Neural cell (in vitro differentiated cells): Measurements from ENCODE around the gene PLIN3. TPM values are rescaled to one million over a fixed set of nuclear protein-coding genes. Genes with fewer than 3 reads are reported as not detected.
A peak's percentile ranks its signal among the peaks of the same experiment; 100 is the strongest.

ENCODE experiments used
- H2AFZ ChIP-seq: fragments of 200-600, 300-800 bp; sonication (generic), shearing (Covaris generic); 2 replicates; pipeline ENCODE4 v1.6.0; 2014; ENCODE audit warnings: low read depth, mild to moderate bottlenecking, antibody characterized with exemption, low read length, moderate library complexity
- H3F3A ChIP-seq: fragments of 200-600 bp; shearing (Covaris generic); 2 replicates; pipeline ENCODE4 v1.6.1; 2016; ENCODE audit warnings: mild to moderate bottlenecking, moderate library complexity, mixed read lengths, antibody characterized with exemption, low read length; ENCODE audit not compliant: insufficient read depth, poor library complexity, severe bottlenecking
- H3K27ac ChIP-seq: fragments of 200-600, 300-800 bp; sonication (generic), shearing (Covaris generic); 2 replicates; pipeline ENCODE4 v1.5.1; 2014; ENCODE audit warnings: mild to moderate bottlenecking, low read length, moderate library complexity
- H3K27me3 ChIP-seq: fragments of 300-800, 200-600 bp; sonication (generic), shearing (Covaris generic); 2 replicates; pipeline ENCODE4 v1.6.0; 2014; ENCODE audit warnings: mild to moderate bottlenecking, low read depth, low read length, moderate library complexity; ENCODE audit not compliant: insufficient read depth
- H3K36me3 ChIP-seq: fragments of 300-800, 200-600 bp; sonication (generic), shearing (Covaris generic); 2 replicates; pipeline ENCODE4 v1.5.1; 2014; ENCODE audit warnings: mild to moderate bottlenecking, antibody characterized with exemption, low read length, moderate library complexity; ENCODE audit not compliant: insufficient read depth
- H3K4me2 ChIP-seq: fragments of 300-800, 200-600 bp; sonication (generic), shearing (Covaris generic); 2 replicates; pipeline ENCODE4 v1.6.0; 2014; ENCODE audit warnings: mild to moderate bottlenecking, low read length
- H3K4me3 ChIP-seq: fragments of 300-800, 200-600 bp; sonication (generic), shearing (Covaris generic); 2 replicates; pipeline ENCODE4 v1.5.1; 2014; ENCODE audit warnings: mild to moderate bottlenecking, low read length, moderate library complexity
- H3K79me2 ChIP-seq: fragments of 200-600 bp; shearing (Covaris generic); replicated peaks from 2 replicates; pipeline ENCODE4 v1.6.0; 2014; ENCODE audit warnings: mild to moderate bottlenecking, low read length, moderate library complexity; ENCODE audit not compliant: insufficient read depth
- H3K9ac ChIP-seq: fragments of 300-800, 200-600 bp; sonication (generic), shearing (Covaris generic); 2 replicates; pipeline ENCODE4 v1.6.1; 2016; ENCODE audit warnings: mild to moderate bottlenecking, low read length, mixed read lengths
- H3K9me2 ChIP-seq: fragments of 200-600 bp; shearing (Covaris generic); 2 replicates; pipeline ENCODE4 v1.6.1; 2016; ENCODE audit warnings: mild to moderate bottlenecking, low read length, mixed read lengths; ENCODE audit not compliant: insufficient read depth
- H3K9me3 ChIP-seq: fragments of 200-600, 300-800 bp; sonication (generic), shearing (Covaris generic); 2 replicates; pipeline ENCODE4 v1.6.1; 2016; ENCODE audit warnings: mild to moderate bottlenecking, mixed run types, low read length, moderate library complexity, mixed read lengths
- H4K20me1 ChIP-seq: fragments of 200-600 bp; shearing (Covaris generic); 2 replicates; pipeline ENCODE4 v1.6.1; 2016; ENCODE audit warnings: mild to moderate bottlenecking, mixed run types; ENCODE audit not compliant: insufficient read depth
- EP300 ChIP-seq: fragments of 450-650 bp; conservative IDR thresholded peaks from 2 replicates; pipeline ENCODE4 v1.6.1; 2014; ENCODE audit warnings: antibody characterized with exemption, mild to moderate bottlenecking, moderate library complexity; ENCODE audit not compliant: poor library complexity, severe bottlenecking
- EZH2 ChIP-seq: fragments of 200-600, 300-800 bp; shearing (Covaris generic), sonication (generic); IDR thresholded peaks from 2 replicates; pipeline ENCODE4 v1.6.1; 2014; ENCODE audit warnings: antibody characterized with exemption, low read length, borderline replicate concordance, mild to moderate bottlenecking; ENCODE audit not compliant: insufficient read depth, poor library complexity, severe bottlenecking
- MXI1 ChIP-seq: fragments of 450-650 bp; conservative IDR thresholded peaks from 2 replicates; pipeline ENCODE4 v1.6.1; 2014; ENCODE audit warnings: antibody characterized with exemption, mild to moderate bottlenecking; ENCODE audit not compliant: poor library complexity, severe bottlenecking
- POLR2AphosphoS5 ChIP-seq: IDR thresholded peaks from 2 replicates; pipeline ENCODE4 v1.6.1; 2012
- RAD21 ChIP-seq: fragments of 450-650 bp; conservative IDR thresholded peaks from 2 replicates; pipeline ENCODE4 v1.6.1; 2014; ENCODE audit warnings: antibody characterized with exemption, mild to moderate bottlenecking, moderate library complexity
- REST ChIP-seq: IDR thresholded peaks from 2 replicates; pipeline ENCODE4 v1.6.1; 2012; ENCODE audit warnings: borderline replicate concordance
- SMC3 ChIP-seq: fragments of 450-650 bp; conservative IDR thresholded peaks from 2 replicates; pipeline ENCODE4 v1.6.1; 2014; ENCODE audit warnings: antibody characterized with exemption, mild to moderate bottlenecking, moderate library complexity; ENCODE audit not compliant: poor library complexity
- TAF1 ChIP-seq: IDR thresholded peaks from 2 replicates; pipeline ENCODE4 v1.6.1; 2012; ENCODE audit warnings: low read depth
- polyA plus RNA-seq: library from polyadenylated mRNA; depleted of rRNA; stranded (reverse); fragments of >200 nt; gene quantifications from 2 replicates; pipeline ENCODE4 v1.2.3, GENCODE V29; 2014
- TF ChIP-seq, protein P1 (sequence below): fragments of 450-650 bp; IDR thresholded peaks from 2 replicates; pipeline ENCODE4 v1.5.1; 2014; ENCODE audit warnings: antibody characterized with exemption, mild to moderate bottlenecking, moderate library complexity; ENCODE audit not compliant: poor library complexity, severe bottlenecking

The PLIN3 gene
- polyA plus RNA-seq, 1 donor from 2014 or later: 0.71 TPM

GRCh38 chr19:4815426-4816201 is 51.9 kb downstream of the PLIN3 start:
- no peak overlapping the region for H3K27ac ChIP-seq
- H2AFZ ChIP-seq: peak overlapping the region; percentile 30
- peak overlapping the region; percentile 23 for H3K9ac ChIP-seq
- no peaks in the 10 kb centered on the region for H4K20me1 ChIP-seq
- no peaks in the 10 kb centered on the region for H3K27me3 ChIP-seq
- TF ChIP-seq EZH2: no peak
- peak; percentile 89 for TF ChIP-seq MXI1
- TF ChIP-seq, protein P1, sequence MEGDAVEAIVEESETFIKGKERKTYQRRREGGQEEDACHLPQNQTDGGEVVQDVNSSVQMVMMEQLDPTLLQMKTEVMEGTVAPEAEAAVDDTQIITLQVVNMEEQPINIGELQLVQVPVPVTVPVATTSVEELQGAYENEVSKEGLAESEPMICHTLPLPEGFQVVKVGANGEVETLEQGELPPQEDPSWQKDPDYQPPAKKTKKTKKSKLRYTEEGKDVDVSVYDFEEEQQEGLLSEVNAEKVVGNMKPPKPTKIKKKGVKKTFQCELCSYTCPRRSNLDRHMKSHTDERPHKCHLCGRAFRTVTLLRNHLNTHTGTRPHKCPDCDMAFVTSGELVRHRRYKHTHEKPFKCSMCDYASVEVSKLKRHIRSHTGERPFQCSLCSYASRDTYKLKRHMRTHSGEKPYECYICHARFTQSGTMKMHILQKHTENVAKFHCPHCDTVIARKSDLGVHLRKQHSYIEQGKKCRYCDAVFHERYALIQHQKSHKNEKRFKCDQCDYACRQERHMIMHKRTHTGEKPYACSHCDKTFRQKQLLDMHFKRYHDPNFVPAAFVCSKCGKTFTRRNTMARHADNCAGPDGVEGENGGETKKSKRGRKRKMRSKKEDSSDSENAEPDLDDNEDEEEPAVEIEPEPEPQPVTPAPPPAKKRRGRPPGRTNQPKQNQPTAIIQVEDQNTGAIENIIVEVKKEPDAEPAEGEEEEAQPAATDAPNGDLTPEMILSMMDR: no peak
- no peak for TF ChIP-seq EP300
- TF ChIP-seq RAD21: no peak
- no peak for TF ChIP-seq SMC3
- peak; percentile 22 for TF ChIP-seq POLR2AphosphoS5
- no peak for TF ChIP-seq REST
- TF ChIP-seq TAF1: peak; percentile 13
- H3K36me3 ChIP-seq: no peaks in the 10 kb centered on the region
- peak overlapping the region; percentile 56 for H3K4me3 ChIP-seq
- no peak overlapping the region for H3K4me2 ChIP-seq
- H3K9me2 ChIP-seq: no peaks in the 10 kb centered on the region
- no peaks in the 10 kb centered on the region for H3K9me3 ChIP-seq
- H3F3A ChIP-seq: no peaks in the 10 kb centered on the region
- H3K79me2 ChIP-seq: no peaks in the 10 kb centered on the region

GRCh38 chr19:4814625-4815425 is 52.6 kb downstream of the PLIN3 start:
- H2AFZ ChIP-seq: peak overlapping the region; percentile 30
- H3K36me3 ChIP-seq: no peaks in the 10 kb centered on the region
- no peaks in the 10 kb centered on the region for H3K27me3 ChIP-seq
- no peaks in the 10 kb centered on the region for H3F3A ChIP-seq
- no peaks in the 10 kb centered on the region for H3K9me2 ChIP-seq
- no peaks in the 10 kb centered on the region for H4K20me1 ChIP-seq
- H3K79me2 ChIP-seq: no peaks in the 10 kb centered on the region
- H3K4me3 ChIP-seq: peak overlapping the region; percentile 56
- no peaks in the 10 kb centered on the region for H3K9me3 ChIP-seq
- H3K27ac ChIP-seq: no peak overlapping the region
- no peak overlapping the region for H3K4me2 ChIP-seq
- H3K9ac ChIP-seq: peak overlapping the region; percentile 23
- TF ChIP-seq EP300: no peak
- TF ChIP-seq MXI1: no peak
- TF ChIP-seq RAD21: no peak
- no peak for TF ChIP-seq EZH2
- no peak for TF ChIP-seq SMC3
- no peak for TF ChIP-seq REST
- TF ChIP-seq, protein P1: no peak
